ENCODE results near the gene SLCO3A1.
"Not testable (repeated sequence)": the region's sequence is repeated elsewhere in the genome, so short reads cannot be mapped to it uniquely, and the experiment has no call there.

The SLCO3A1 gene

GRCh38 chr15:92189166-92189565 is 335.7 kb downstream of the SLCO3A1 start:
- DNase-seq (ENCODE audit: low read depth in 2 of 3, low spot score in 2 of 3) = no peak

DNA sequence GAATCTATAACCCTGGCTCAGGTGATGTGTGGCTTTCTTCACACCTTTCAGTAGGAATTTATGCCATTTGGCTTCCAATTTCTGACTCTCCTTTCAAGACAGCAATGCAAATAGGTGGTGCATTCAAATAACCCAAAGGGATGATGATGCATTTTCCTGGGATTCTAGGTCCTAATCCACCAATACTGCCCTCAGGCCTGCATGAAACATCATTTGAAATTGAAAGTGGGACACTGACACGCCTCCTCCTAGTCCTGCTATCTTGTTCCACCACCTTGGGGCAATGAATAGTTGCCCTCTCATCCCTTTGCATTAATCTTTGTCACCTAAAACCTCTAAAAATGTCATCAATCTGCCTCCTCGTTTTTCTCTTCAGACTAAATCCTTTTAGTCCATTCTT is 341.7 kb downstream of the SLCO3A1 start:
- no peak for DNase-seq (ENCODE audit: low read depth in 2 of 3, low spot score in 2 of 3)

GRCh38 chr15:92196342-92196741 is 342.8 kb downstream of the SLCO3A1 start:
- DNase-seq (ENCODE audit: low read depth in 2 of 3, low spot score in 2 of 3) = no peak

GRCh38 chr15:92197746-92198145 is 344.2 kb downstream of the SLCO3A1 start:
- no peak for DNase-seq (ENCODE audit: low read depth in 2 of 3, low spot score in 2 of 3)

DNA sequence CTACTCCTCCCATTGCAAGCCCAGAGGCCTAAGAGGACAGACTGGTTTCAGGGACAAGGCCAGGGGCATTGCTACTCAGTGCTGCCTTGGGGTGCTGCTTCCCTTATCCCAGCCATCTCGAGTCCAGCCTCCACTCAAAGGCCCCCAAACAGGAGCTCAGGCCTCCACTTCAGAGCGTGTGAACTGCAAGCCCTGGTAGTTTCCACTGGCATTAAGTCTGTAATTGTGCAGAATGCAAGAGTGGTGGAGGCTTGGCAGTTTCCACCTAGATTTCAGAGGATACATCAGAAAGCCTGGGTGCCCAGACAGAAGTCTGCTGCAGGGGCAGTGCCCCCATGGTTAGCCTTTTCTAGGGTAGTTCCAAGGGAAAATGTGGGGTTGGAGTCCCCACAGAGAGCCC is 347.4 kb downstream of the SLCO3A1 start:
- DNase-seq (ENCODE audit: low read depth in 2 of 3, low spot score in 2 of 3) = no peak

- DNase-seq (ENCODE audit: low read depth in 2 of 3, low spot score in 2 of 3) = no peak
These were observed 351.8 kb downstream of the SLCO3A1 start for GRCh38 chr15:92205255-92205739.

DNA sequence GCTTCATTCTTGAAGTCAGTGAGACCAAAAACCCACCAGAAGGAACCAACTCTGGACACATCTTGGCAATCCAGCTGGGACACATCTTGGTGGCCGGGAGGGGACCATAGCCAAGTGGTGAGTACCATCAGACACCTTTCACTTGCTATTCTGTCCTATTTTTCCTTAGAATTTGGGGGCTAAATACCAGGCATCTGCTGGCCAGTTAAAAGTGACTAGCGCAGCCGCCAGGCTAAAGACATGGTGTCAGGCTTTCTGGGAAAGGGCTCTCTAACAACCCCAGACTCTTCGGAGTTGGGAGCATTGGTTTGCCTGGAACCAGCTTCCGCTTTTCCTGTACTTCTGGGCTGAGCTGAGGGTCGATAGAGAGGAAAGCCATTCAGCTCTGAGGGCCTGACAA is 354.1 kb downstream of the SLCO3A1 start:
- DNase-seq (ENCODE audit: low read depth in 2 of 3, low spot score in 2 of 3) = not testable (repeated sequence)
